ENCODE results near the gene ATIC.

The ATIC gene

GRCh38 chr2:215379039-215379438, 67.2 kb downstream of the ATIC start:
- DNase-seq, result no peak
- Histone ChIP-seq H3K4me3 (no peak overlapping the region), H3K27me3 (no peaks in the 10 kb centered on the region), H3K36me3 (peaks cover 96 to 100% (median 99%) of the 10 kb centered on the region in 3 donors), H3K27ac (no peak overlapping the region), H3K4me1 (no peaks in the 10 kb centered on the region), H3K9me3 (no peaks in the 10 kb centered on the region)
- TF ChIP-seq CTCF (IDR thresholded peaks at IDR 0.05), result no peak
- intact Hi-C loops (cut with DNase I; ENCODE audit: low total_unique reads), result no loop called here

- Histone ChIP-seq H3K4me3 (no peak overlapping the region), H3K36me3 (peaks cover 96 to 100% (median 98%) of the 10 kb centered on the region in 3 donors), H3K27ac (no peak overlapping the region), H3K4me1 (no peaks in the 10 kb centered on the region), H3K9me3 (no peaks in the 10 kb centered on the region), H3K27me3 (no peaks in the 10 kb centered on the region)
- intact Hi-C loops (cut with DNase I; ENCODE audit: low total_unique reads), result no loop called here
- no peak for TF ChIP-seq CTCF (IDR thresholded peaks at IDR 0.05)
- no peak for DNase-seq
Measured at GRCh38 chr2:215379948-215380347, 68.1 kb downstream of the ATIC start.

- peaks cover 91 to 99% (median 96%) of the 10 kb centered on the region in 3 donors for H3K36me3 ChIP-seq
Measured at GRCh38 chr2:215380699-215381098, 68.8 kb downstream of the ATIC start.

GRCh38 chr2:215382011-215382410, 70.2 kb downstream of the ATIC start:
- no peak for TF ChIP-seq CTCF (IDR thresholded peaks at IDR 0.05)
- no peak overlapping the region for H3K4me3 ChIP-seq
- no peaks in the 10 kb centered on the region for H3K9me3 ChIP-seq
- no peaks in the 10 kb centered on the region for H3K4me1 ChIP-seq
- no peak for DNase-seq
- intact Hi-C loops (cut with DNase I; ENCODE audit: low total_unique reads), result no loop called here
- no peaks in the 10 kb centered on the region for H3K27me3 ChIP-seq
- H3K36me3 ChIP-seq, result peaks cover 88 to 99% (median 96%) of the 10 kb centered on the region in 3 donors
- no peak overlapping the region for H3K27ac ChIP-seq

More at GRCh38 chr2:215380699-215381098, 68.8 kb downstream of the ATIC start:
- Histone ChIP-seq H3K4me3 (no peak overlapping the region), H3K27me3 (no peaks in the 10 kb centered on the region), H3K27ac (no peak overlapping the region), H3K4me1 (no peaks in the 10 kb centered on the region), H3K9me3 (no peaks in the 10 kb centered on the region)
- no peak for TF ChIP-seq CTCF (IDR thresholded peaks at IDR 0.05)
- DNase-seq, result no peak
- intact Hi-C loops (cut with DNase I; ENCODE audit: low total_unique reads), result no loop called here

GRCh38 chr2:215382480-215382879, 70.6 kb downstream of the ATIC start:
- no peaks in the 10 kb centered on the region for H3K9me3 ChIP-seq
- H3K27ac ChIP-seq, result no peak overlapping the region
- no peak for DNase-seq
- no peaks in the 10 kb centered on the region for H3K4me1 ChIP-seq
- H3K36me3 ChIP-seq, result peaks cover 88 to 99% (median 96%) of the 10 kb centered on the region in 3 donors
- no peak overlapping the region for H3K4me3 ChIP-seq
- no peak for TF ChIP-seq CTCF (IDR thresholded peaks at IDR 0.05)
- no peaks in the 10 kb centered on the region for H3K27me3 ChIP-seq
- intact Hi-C loops (cut with DNase I; ENCODE audit: low total_unique reads), result no loop called here
